ENCODE data around the gene NAV2.
"Not testable (repeated sequence)": the region's sequence is repeated elsewhere in the genome, so short reads cannot be mapped to it uniquely, and the experiment has no call there.

Gene NAV2

GRCh38 chr11:20068691-20069090 is 356.1 kb downstream of the NAV2 start:
- Histone ChIP-seq H3K4me3 (ENCODE audit: low read length) (no peak overlapping the region), H3K9ac (ENCODE audit: low read depth, low read length) (no peak overlapping the region), H3K27me3 (ENCODE audit: control insufficient read depth, insufficient read depth, low read length) (no peaks in the 10 kb centered on the region), H3K4me2 (ENCODE audit: low read length) (no peak overlapping the region), H3K36me3 (ENCODE audit: insufficient read depth, low read length) (peaks cover 72% of the 10 kb centered on the region), H3K9me3 (replicated peaks; ENCODE audit: low read length) (no peaks in the 10 kb centered on the region), H3K4me1 (ENCODE audit: control insufficient read depth, insufficient read depth, low read length) (no peaks in the 10 kb centered on the region)

DNA sequence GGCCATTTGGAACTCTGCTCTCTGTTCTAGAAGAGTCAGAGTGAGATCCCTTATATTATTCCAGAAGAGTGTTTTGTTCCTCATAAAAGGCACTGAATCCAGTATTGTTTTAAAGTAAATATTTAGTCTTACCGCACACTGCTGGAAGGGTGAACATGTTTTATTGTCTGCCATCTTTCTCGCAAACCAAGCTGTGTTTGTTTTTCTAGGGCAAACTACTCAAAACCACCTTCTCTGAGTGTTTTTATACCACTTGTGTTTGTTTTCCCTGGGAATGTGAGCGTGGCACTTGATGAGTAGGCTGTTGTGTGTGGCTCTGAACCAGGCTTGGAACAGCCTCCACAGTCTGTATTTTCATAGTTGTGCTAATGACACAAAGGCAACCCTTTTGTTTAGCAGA is 357.8 kb downstream of the NAV2 start:
- no peaks in the 10 kb centered on the region for H3K27me3 ChIP-seq (ENCODE audit: control insufficient read depth, insufficient read depth, low read length)
- peaks cover 60% of the 10 kb centered on the region for H3K36me3 ChIP-seq (ENCODE audit: insufficient read depth, low read length)
- no peak overlapping the region for H3K4me2 ChIP-seq (ENCODE audit: low read length)
- no peaks in the 10 kb centered on the region for H3K9me3 ChIP-seq (replicated peaks; ENCODE audit: low read length)
- H3K4me3 ChIP-seq (ENCODE audit: low read length): no peak overlapping the region
- H3K4me1 ChIP-seq (ENCODE audit: control insufficient read depth, insufficient read depth, low read length): no peaks in the 10 kb centered on the region
- H3K9ac ChIP-seq (ENCODE audit: low read depth, low read length): no peak overlapping the region

DNA sequence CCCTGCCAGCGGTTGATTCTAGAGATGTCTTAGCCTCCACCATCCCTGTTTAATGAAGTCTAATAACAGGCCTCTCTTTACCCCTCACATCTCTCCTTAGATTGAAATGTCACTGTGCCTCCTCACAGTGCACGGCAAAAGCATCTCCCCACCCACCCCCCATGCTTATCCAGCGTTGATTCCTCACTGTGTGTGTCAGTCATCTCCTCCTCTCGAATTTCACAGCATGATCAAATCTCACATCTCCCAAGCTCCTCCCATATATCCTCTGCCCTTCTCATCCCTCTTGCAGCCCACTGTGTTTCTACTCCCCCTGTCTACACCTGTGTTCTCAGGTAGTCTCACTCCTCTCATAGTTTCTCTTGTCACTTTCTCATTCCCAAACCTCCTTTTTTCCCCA is 363.0 kb downstream of the NAV2 start:
- Histone ChIP-seq H3K4me2 (ENCODE audit: low read length) (no peak overlapping the region), H3K4me3 (ENCODE audit: low read length) (no peak overlapping the region), H3K36me3 (ENCODE audit: insufficient read depth, low read length) (peaks cover 63% of the 10 kb centered on the region), H3K27me3 (ENCODE audit: control insufficient read depth, insufficient read depth, low read length) (no peaks in the 10 kb centered on the region), H3K9ac (ENCODE audit: low read depth, low read length) (no peak overlapping the region), H3K4me1 (ENCODE audit: control insufficient read depth, insufficient read depth, low read length) (no peaks in the 10 kb centered on the region), H3K9me3 (replicated peaks; ENCODE audit: low read length) (no peaks in the 10 kb centered on the region)

GRCh38 chr11:20078846-20079245 is 366.2 kb downstream of the NAV2 start:
- Histone ChIP-seq H3K36me3 (ENCODE audit: insufficient read depth, low read length) (peaks cover 89% of the 10 kb centered on the region), H3K27me3 (ENCODE audit: control insufficient read depth, insufficient read depth, low read length) (no peaks in the 10 kb centered on the region), H3K9me3 (replicated peaks; ENCODE audit: low read length) (no peaks in the 10 kb centered on the region), H3K4me3 (ENCODE audit: low read length) (no peak overlapping the region), H3K4me1 (ENCODE audit: control insufficient read depth, insufficient read depth, low read length) (no peaks in the 10 kb centered on the region), H3K9ac (ENCODE audit: low read depth, low read length) (no peak overlapping the region), H3K4me2 (ENCODE audit: low read length) (no peak overlapping the region)

GRCh38 chr11:20080032-20080685 is 367.5 kb downstream of the NAV2 start:
- no peak overlapping the region for H3K4me2 ChIP-seq (ENCODE audit: low read length)
- no peaks in the 10 kb centered on the region for H3K4me1 ChIP-seq (ENCODE audit: control insufficient read depth, insufficient read depth, low read length)
- no peak overlapping the region for H3K4me3 ChIP-seq (ENCODE audit: low read length)
- H3K27me3 ChIP-seq (ENCODE audit: control insufficient read depth, insufficient read depth, low read length): no peaks in the 10 kb centered on the region
- H3K36me3 ChIP-seq (ENCODE audit: insufficient read depth, low read length): peaks cover 98% of the 10 kb centered on the region
- no peaks in the 10 kb centered on the region for H3K9me3 ChIP-seq (replicated peaks; ENCODE audit: low read length)
- H3K9ac ChIP-seq (ENCODE audit: low read depth, low read length): no peak overlapping the region

DNA sequence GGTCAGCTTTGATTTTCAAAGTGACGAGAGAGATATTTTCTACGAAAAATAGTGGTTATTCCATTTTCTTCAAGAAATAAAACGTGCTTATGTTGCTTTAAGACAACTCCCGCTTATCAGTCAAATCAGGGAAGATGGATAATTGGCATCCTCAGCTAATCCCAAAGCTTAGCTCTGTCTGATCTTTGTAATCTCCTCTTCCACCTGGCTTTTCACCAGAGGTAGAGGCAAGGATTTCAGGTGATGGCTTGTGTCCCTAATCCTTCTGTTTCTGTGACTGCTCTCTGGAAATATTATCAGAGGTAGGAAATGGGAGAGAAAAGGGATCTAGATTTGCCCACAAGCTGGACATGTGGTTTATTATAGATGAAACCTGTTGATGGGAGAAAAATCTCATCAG is 368.7 kb downstream of the NAV2 start:
- H3K4me2 ChIP-seq (ENCODE audit: low read length): no peak overlapping the region
- peaks cover 99% of the 10 kb centered on the region for H3K36me3 ChIP-seq (ENCODE audit: insufficient read depth, low read length)
- H3K4me1 ChIP-seq (ENCODE audit: control insufficient read depth, insufficient read depth, low read length): no peaks in the 10 kb centered on the region
- no peaks in the 10 kb centered on the region for H3K27me3 ChIP-seq (ENCODE audit: control insufficient read depth, insufficient read depth, low read length)
- H3K9ac ChIP-seq (ENCODE audit: low read depth, low read length): no peak overlapping the region
- no peak overlapping the region for H3K4me3 ChIP-seq (ENCODE audit: low read length)
- no peaks in the 10 kb centered on the region for H3K9me3 ChIP-seq (replicated peaks; ENCODE audit: low read length)

DNA sequence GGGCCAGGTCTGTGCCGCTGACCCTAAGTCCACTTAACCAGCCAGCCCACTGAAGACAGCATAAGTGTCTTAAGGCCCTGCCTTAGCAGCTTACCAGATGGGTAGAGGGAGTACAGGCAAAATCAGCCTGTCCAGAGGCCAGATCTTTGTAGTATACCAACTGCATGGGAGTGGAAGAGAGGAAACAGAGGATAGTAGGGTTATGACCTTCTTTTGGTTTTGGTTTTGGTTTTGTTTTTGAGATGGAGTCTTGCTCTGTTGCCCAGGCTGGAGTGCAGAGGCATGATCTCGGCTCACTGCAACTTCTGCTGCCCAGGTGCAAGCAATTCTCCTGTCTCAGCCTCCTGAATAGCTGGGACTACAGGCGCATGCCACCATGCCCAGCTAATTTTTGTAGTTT is 371.2 kb downstream of the NAV2 start:
- not testable (repeated sequence) for H3K9ac ChIP-seq (ENCODE audit: low read depth, low read length); H3K4me2 ChIP-seq (ENCODE audit: low read length); H3K4me1 ChIP-seq (ENCODE audit: control insufficient read depth, insufficient read depth, low read length); H3K9me3 ChIP-seq (replicated peaks; ENCODE audit: low read length); H3K4me3 ChIP-seq (ENCODE audit: low read length); H3K27me3 ChIP-seq (ENCODE audit: control insufficient read depth, insufficient read depth, low read length)
- peaks cover 99% of the 10 kb centered on the region for H3K36me3 ChIP-seq (ENCODE audit: insufficient read depth, low read length)

- Histone ChIP-seq H3K4me3 (ENCODE audit: low read length) (no peak overlapping the region), H3K9me3 (replicated peaks; ENCODE audit: low read length) (no peaks in the 10 kb centered on the region), H3K36me3 (ENCODE audit: insufficient read depth, low read length) (peaks cover 99% of the 10 kb centered on the region), H3K4me2 (ENCODE audit: low read length) (no peak overlapping the region), H3K9ac (ENCODE audit: low read depth, low read length) (no peak overlapping the region), H3K4me1 (ENCODE audit: control insufficient read depth, insufficient read depth, low read length) (peaks cover 6% of the 10 kb centered on the region), H3K27me3 (ENCODE audit: control insufficient read depth, insufficient read depth, low read length) (no peaks in the 10 kb centered on the region)
Observed at GRCh38 chr11:20084921-20085814, 372.5 kb downstream of the NAV2 start.

- Histone ChIP-seq H3K4me1 (ENCODE audit: control insufficient read depth, insufficient read depth, low read length) (peaks cover 9% of the 10 kb centered on the region), H3K4me3 (ENCODE audit: low read length) (no peak overlapping the region), H3K27me3 (ENCODE audit: control insufficient read depth, insufficient read depth, low read length) (no peaks in the 10 kb centered on the region), H3K4me2 (ENCODE audit: low read length) (no peak overlapping the region), H3K9ac (ENCODE audit: low read depth, low read length) (no peak overlapping the region), H3K36me3 (ENCODE audit: insufficient read depth, low read length) (peaks cover 98% of the 10 kb centered on the region), H3K9me3 (replicated peaks; ENCODE audit: low read length) (no peaks in the 10 kb centered on the region)
Observed at GRCh38 chr11:20085918-20086317, 373.3 kb downstream of the NAV2 start.

DNA sequence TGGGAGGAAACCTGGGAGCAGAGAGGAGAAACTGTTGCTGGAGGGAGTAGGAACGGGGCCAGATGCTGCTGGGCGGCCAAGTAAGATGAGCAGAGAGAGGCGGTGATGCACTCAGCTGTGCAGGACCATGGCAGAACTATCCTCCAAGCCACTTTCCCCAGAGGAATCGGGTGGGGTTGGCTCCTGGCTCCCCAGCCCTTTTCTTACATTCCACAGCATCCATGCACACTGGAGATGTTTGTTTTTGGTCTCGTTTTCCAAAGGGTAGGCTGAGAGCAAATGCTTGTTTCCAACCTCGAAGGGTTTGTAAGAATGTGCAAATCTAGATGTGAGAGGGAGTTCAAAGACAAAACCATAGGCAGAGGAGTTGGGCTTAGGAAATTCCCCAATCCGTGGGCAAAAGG is 374.5 kb downstream of the NAV2 start:
- H3K9ac ChIP-seq (ENCODE audit: low read depth, low read length): no peak overlapping the region
- H3K4me2 ChIP-seq (ENCODE audit: low read length): no peak overlapping the region
- H3K4me3 ChIP-seq (ENCODE audit: low read length): no peak overlapping the region
- peaks cover 98% of the 10 kb centered on the region for H3K36me3 ChIP-seq (ENCODE audit: insufficient read depth, low read length)
- no peaks in the 10 kb centered on the region for H3K9me3 ChIP-seq (replicated peaks; ENCODE audit: low read length)
- no peaks in the 10 kb centered on the region for H3K27me3 ChIP-seq (ENCODE audit: control insufficient read depth, insufficient read depth, low read length)
- peaks cover 9% of the 10 kb centered on the region for H3K4me1 ChIP-seq (ENCODE audit: control insufficient read depth, insufficient read depth, low read length)

- Histone ChIP-seq H3K36me3 (ENCODE audit: insufficient read depth, low read length) (peaks cover 98% of the 10 kb centered on the region), H3K9me3 (replicated peaks; ENCODE audit: low read length) (no peaks in the 10 kb centered on the region), H3K4me3 (ENCODE audit: low read length) (no peak overlapping the region), H3K4me1 (ENCODE audit: control insufficient read depth, insufficient read depth, low read length) (peaks cover 16% of the 10 kb centered on the region), H3K27me3 (ENCODE audit: control insufficient read depth, insufficient read depth, low read length) (no peaks in the 10 kb centered on the region), H3K9ac (ENCODE audit: low read depth, low read length) (no peak overlapping the region), H3K4me2 (ENCODE audit: low read length) (no peak overlapping the region)
Observed at GRCh38 chr11:20088397-20089225, 376.0 kb downstream of the NAV2 start.

Data from skeletal muscle satellite cell (primary cell).